Measurements from ENCODE around the gene FREY1. TPM values are rescaled to one million over a fixed set of nuclear protein-coding genes. Genes with fewer than 3 reads are reported as not detected.

FREY1 gene
- total and polyA plus RNA-seq, 2 of the 13 experiments (the other 11 are each of a cell fraction or from before 2014, with no cell fraction given): 0.44 to 0.73 TPM

- TF ChIP-seq TRIM24 (CRISPR knock-in tag; IDR thresholded peaks at IDR 0.05) (no peak), CENPBD1 (CRISPR knock-in tag; IDR thresholded peaks at IDR 0.05; ENCODE audit: borderline replicate concordance, low read depth) (no peak), NFIC (IDR thresholded peaks at IDR 0.05; ENCODE audit: low read length) (no peak), ZNF614 (CRISPR knock-in tag; IDR thresholded peaks at IDR 0.05; ENCODE audit: borderline replicate concordance) (no peak)
- TF ChIP-seq, protein P1, sequence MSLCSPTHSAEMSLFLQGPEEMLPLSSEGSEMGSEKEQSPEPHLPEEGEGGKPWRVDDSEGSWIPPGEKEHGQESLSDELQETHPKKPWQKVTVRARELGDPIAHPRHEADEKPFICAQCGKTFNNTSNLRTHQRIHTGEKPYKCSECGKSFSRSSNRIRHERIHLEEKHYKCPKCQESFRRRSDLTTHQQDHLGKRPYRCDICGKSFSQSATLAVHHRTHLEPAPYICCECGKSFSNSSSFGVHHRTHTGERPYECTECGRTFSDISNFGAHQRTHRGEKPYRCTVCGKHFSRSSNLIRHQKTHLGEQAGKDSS (CRISPR knock-in tag; IDR thresholded peaks at IDR 0.05; ENCODE audit: borderline replicate concordance, low read depth): no peak
Measured at GRCh38 chr11:45870706-45871105, 36.4 kb downstream of the FREY1 start (continued).

GRCh38 chr11:45869551-45869950, 37.5 kb downstream of the FREY1 start:
- WGBS (ENCODE audit: low lambda C conversion rate): 100% methylated on average over 4 of the region's 12 CpGs
- Histone ChIP-seq H3K27ac (ENCODE audit: extremely low read length, insufficient read depth, low read length) (no peak overlapping the region), H3K27me3 (ENCODE audit: control insufficient read depth in 1 of 2, insufficient read depth in 2 of 2, low read length in 2 of 2) (no peaks in the 10 kb centered on the region), H3K9ac (ENCODE audit: insufficient read depth, low read depth, low read length) (no peak overlapping the region), H3K36me3 (replicated peaks in 1 of 2; ENCODE audit: control insufficient read depth in 1 of 2, insufficient read depth in 2 of 2, low read length in 2 of 2) (peaks cover 27 to 70% of the 10 kb centered on the region in 2 experiments), H3K9me3 (ENCODE audit: low read length) (no peaks in the 10 kb centered on the region), H3K4me1 (ENCODE audit: insufficient read depth, low read length) (no peaks in the 10 kb centered on the region), H3K4me2 (ENCODE audit: low read depth, low read length) (no peak overlapping the region), H4K20me1 (ENCODE audit: insufficient read depth, low read length) (no peaks in the 10 kb centered on the region), H3K4me3 (replicated peaks in 1 of 3; ENCODE audit: insufficient read depth in 1 of 3, low read depth in 2 of 3, low read length in 3 of 3) (no peak overlapping the region), H2AFZ (ENCODE audit: low read length) (no peak overlapping the region), H3K79me2 (ENCODE audit: insufficient read depth, low read length) (no peaks in the 10 kb centered on the region)
- intact Hi-C loops (cut with micrococcal nuclease; ENCODE audit: unreplicated experiment): no loop called here
- DNase-seq (ENCODE audit: low spot score): no peak
- no peak for FAIRE-seq
- CTCF ChIA-PET (ENCODE audit: low intra/inter-chr PET ratio, low total read pairs): no interaction called here
- TF ChIP-seq ZNF331 (CRISPR knock-in tag; IDR thresholded peaks at IDR 0.05) (no peak), HMGA1 (CRISPR knock-in tag; conservative IDR thresholded peaks at IDR 0.05) (no peak), CBX5 (CRISPR knock-in tag; IDR thresholded peaks at IDR 0.05; ENCODE audit: borderline replicate concordance) (no peak)
- TF ChIP-seq, protein P2, sequence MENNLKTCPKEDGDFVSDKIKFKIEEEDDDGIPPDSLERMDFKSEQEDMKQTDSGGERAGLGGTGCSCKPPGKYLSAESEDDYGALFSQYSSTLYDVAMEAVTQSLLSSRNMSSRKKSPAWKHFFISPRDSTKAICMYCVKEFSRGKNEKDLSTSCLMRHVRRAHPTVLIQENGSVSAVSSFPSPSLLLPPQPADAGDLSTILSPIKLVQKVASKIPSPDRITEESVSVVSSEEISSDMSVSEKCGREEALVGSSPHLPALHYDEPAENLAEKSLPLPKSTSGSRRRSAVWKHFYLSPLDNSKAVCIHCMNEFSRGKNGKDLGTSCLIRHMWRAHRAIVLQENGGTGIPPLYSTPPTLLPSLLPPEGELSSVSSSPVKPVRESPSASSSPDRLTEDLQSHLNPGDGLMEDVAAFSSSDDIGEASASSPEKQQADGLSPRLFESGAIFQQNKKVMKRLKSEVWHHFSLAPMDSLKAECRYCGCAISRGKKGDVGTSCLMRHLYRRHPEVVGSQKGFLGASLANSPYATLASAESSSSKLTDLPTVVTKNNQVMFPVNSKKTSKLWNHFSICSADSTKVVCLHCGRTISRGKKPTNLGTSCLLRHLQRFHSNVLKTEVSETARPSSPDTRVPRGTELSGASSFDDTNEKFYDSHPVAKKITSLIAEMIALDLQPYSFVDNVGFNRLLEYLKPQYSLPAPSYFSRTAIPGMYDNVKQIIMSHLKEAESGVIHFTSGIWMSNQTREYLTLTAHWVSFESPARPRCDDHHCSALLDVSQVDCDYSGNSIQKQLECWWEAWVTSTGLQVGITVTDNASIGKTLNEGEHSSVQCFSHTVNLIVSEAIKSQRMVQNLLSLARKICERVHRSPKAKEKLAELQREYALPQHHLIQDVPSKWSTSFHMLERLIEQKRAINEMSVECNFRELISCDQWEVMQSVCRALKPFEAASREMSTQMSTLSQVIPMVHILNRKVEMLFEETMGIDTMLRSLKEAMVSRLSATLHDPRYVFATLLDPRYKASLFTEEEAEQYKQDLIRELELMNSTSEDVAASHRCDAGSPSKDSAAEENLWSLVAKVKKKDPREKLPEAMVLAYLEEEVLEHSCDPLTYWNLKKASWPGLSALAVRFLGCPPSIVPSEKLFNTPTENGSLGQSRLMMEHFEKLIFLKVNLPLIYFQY (CRISPR knock-in tag; IDR thresholded peaks at IDR 0.05; ENCODE audit: borderline replicate concordance): no peak
- in situ Hi-C loops (cut with HindIII; ENCODE audit: extremely low pct_ligation_motif_present, low pct_unique_long_range_greater_than_20kb): no loop called here
- no TSS peak for BruUV-seq (replicated peaks)
- POLR2A ChIA-PET: no interaction called here
- no peak for ATAC-seq
